ENCODE results near the gene HELB. TPM values are rescaled to one million over a fixed set of nuclear protein-coding genes. Genes with fewer than 3 reads are reported as not detected.

Gene HELB
- total and polyA plus RNA-seq, 2 of the 8 experiments (the other 6 are each of a cell fraction or from before 2014, with no cell fraction given): 1.8 to 7.6 TPM

- ChIA-PET CTCF (ENCODE audit: partially characterized antibody) (interaction anchor here (1.3 to 2.8 kb wide), 5 partner anchors 14 to 140 kb away, joined by 3 to 10 read pairs (median 4); partner anchors contain the start of gene HELB), POLR2A (ENCODE audit: partially characterized antibody) (no interaction called here)
- Histone ChIP-seq H3K4me2 (ENCODE audit: insufficient read depth in 1 of 2, low read depth in 2 of 2, low read length in 2 of 2) (no peak overlapping the region), H2BK15ac (ENCODE audit: low read length) (no peak overlapping the region), H4K20me1 (replicated peaks in 1 of 2; ENCODE audit: control insufficient read depth in 1 of 2, insufficient read depth in 2 of 2, low read length in 2 of 2) (no peaks in the 10 kb centered on the region), H3K4me1 (replicated peaks in 1 of 4; ENCODE audit: control insufficient read depth in 3 of 4, insufficient read depth in 4 of 4, low read length in 3 of 4) (peaks cover 0 to 4% (median under 1%) of the 10 kb centered on the region in 4 experiments; a peak in 2 of 7 replicates), H3K36me3 (ENCODE audit: control insufficient read depth in 2 of 4, insufficient read depth in 4 of 4, low read length in 3 of 4) (no peaks in the 10 kb centered on the region), H3K79me1 (ENCODE audit: low read depth, low read length) (no peaks in the 10 kb centered on the region), H3K27ac (ENCODE audit: low read depth, low read length) (no peak overlapping the region), H3K14ac (ENCODE audit: insufficient read length) (no peak overlapping the region), H2BK120ac (replicated peaks; ENCODE audit: low read depth, low read length) (no peak overlapping the region), H4K91ac (replicated peaks; ENCODE audit: insufficient read length, low read length) (no peak overlapping the region), H3K18ac (ENCODE audit: extremely low read depth, low read length) (no peak overlapping the region), H2BK20ac (ENCODE audit: low read length) (no peak overlapping the region), H2BK5ac (ENCODE audit: low read depth, low read length) (no peak overlapping the region), H2BK12ac (ENCODE audit: low read depth, low read length) (peak overlapping the region; percentile 32; the same call in 1 of the 2 replicates), H3K9ac (replicated peaks in 1 of 4; ENCODE audit: extremely low read depth in 1 of 4, low read depth in 3 of 4, low read length in 3 of 4) (no peak overlapping the region), H3K9me3 (ENCODE audit: insufficient read depth in 2 of 2, low read depth in 1 of 2, low read length in 1 of 2) (no peaks in the 10 kb centered on the region), H2AFZ (ENCODE audit: low read length) (peak overlapping the region; percentile 99; the same call in 1 of the 2 replicates), H4K5ac (ENCODE audit: insufficient read length, low read depth, low read length) (no peak overlapping the region), H2AK5ac (ENCODE audit: low read depth, low read length) (no peak overlapping the region), H3K79me2 (ENCODE audit: control insufficient read depth in 1 of 2, insufficient read depth in 2 of 2, low read length in 2 of 2) (no peaks in the 10 kb centered on the region), H3K4ac (replicated peaks; ENCODE audit: insufficient read length, low read depth, low read length) (no peak overlapping the region), H3K23ac (ENCODE audit: insufficient read length) (no peak overlapping the region), H4K8ac (ENCODE audit: extremely low read depth, insufficient read depth, low read length) (no peak overlapping the region), H3K27me3 (replicated peaks in 1 of 4; ENCODE audit: control insufficient read depth in 3 of 4, extremely low read depth in 1 of 4, insufficient read depth in 3 of 4, low read length in 3 of 4) (no peaks in the 10 kb centered on the region), H3K56ac (replicated peaks; ENCODE audit: insufficient read length, low read depth, low read length) (no peak overlapping the region), H3K4me3 (ENCODE audit: extremely low read depth in 1 of 4, insufficient read depth in 2 of 4, low read depth in 3 of 4, low read length in 4 of 4) (no peak overlapping the region), H3K23me2 (ENCODE audit: low read depth, low read length) (no peaks in the 10 kb centered on the region)
- FAIRE-seq (no peak), DNase-seq (ENCODE audit: low read depth in 1 of 2, low spot score in 2 of 2) (no peak)
- WGBS, 2 experiments (ENCODE audit: extremely low coverage in 1 of 2, insufficient coverage in 1 of 2, insufficient read length in 1 of 2, insufficient replicate concordance in 2 of 2, low coverage in 1 of 2, low lambda C conversion rate in 2 of 2, missing lambda C conversion rate in 1 of 2): 82% methylated on average over 3 of the region's 3 CpGs; no CpG with 5 or more reads in 1 of the 2 experiments
- TF ChIP-seq TAF7 (optimal IDR thresholded peaks at IDR 0.05; ENCODE audit: borderline replicate concordance, low read depth, low read length) (no peak), EP300 (IDR thresholded peaks at IDR 0.05; ENCODE audit: borderline replicate concordance in 1 of 2, low read depth in 2 of 2, low read length in 2 of 2) (no peak), CTCF (IDR thresholded peaks at IDR 0.05; ENCODE audit: control extremely low read depth in 1 of 3, insufficient read depth in 1 of 3, low read depth in 1 of 3, low read length in 3 of 3) (no peak), KDM5A (IDR thresholded peaks at IDR 0.05; ENCODE audit: low read length) (no peak), POLR2AphosphoS5 (IDR thresholded peaks at IDR 0.05; ENCODE audit: low read depth, low read length) (no peak), CTBP2 (IDR thresholded peaks at IDR 0.05; ENCODE audit: borderline replicate concordance, insufficient read depth, insufficient read length, low read length) (no peak), MAFK (IDR thresholded peaks at IDR 0.05; ENCODE audit: low read depth, low read length) (no peak), BRCA1 (IDR thresholded peaks at IDR 0.05; ENCODE audit: low read depth, low read length) (no peak), POLR2A (IDR thresholded peaks at IDR 0.05; ENCODE audit: control extremely low read depth in 1 of 2, low read depth in 2 of 2, low read length in 2 of 2) (no peak), RAD21 (IDR thresholded peaks at IDR 0.05 in 1 of 2, conservative IDR thresholded peaks at IDR 0.05 in 1 of 2; ENCODE audit: low read depth in 2 of 2, low read length in 2 of 2) (no peak), SP1 (IDR thresholded peaks at IDR 0.05; ENCODE audit: low read depth, low read length) (no peak)
These were observed 33.7 kb upstream of the HELB start for GRCh38 chr12:66268562-66268961.
